Measurements from ENCODE around the gene STAMBPL1.
"Not testable (repeated sequence)": the region's sequence is repeated elsewhere in the genome, so short reads cannot be mapped to it uniquely, and the experiment has no call there.

Gene STAMBPL1

GRCh38 chr10:88880282-88881076 is 434 bp downstream of the STAMBPL1 start:
- Histone ChIP-seq H3K79me2 (ENCODE audit: control insufficient read depth, insufficient read depth, low read length, unreplicated experiment) (peaks cover 36% of the 10 kb centered on the region), H3K4me1 (ENCODE audit: control insufficient read depth, insufficient read depth, low read length, unreplicated experiment) (peaks cover 33% of the 10 kb centered on the region), H2AFZ (ENCODE audit: low read length, unreplicated experiment) (peak overlapping the region; percentile 81), H3K4me3 (ENCODE audit: low read depth, low read length) (peak overlapping the region; percentile 81), H3K27me3 (ENCODE audit: insufficient read depth, low read length) (no peaks in the 10 kb centered on the region), H3K36me3 (ENCODE audit: insufficient read depth, low read length) (peaks cover 4% of the 10 kb centered on the region; the same call in 1 of the 2 replicates), H3K27ac (ENCODE audit: low read depth, low read length) (peak overlapping the region; percentile 95)

GRCh38 chr10:88881320-88881719 is 1.3 kb downstream of the STAMBPL1 start:
- H3K4me1 ChIP-seq (ENCODE audit: control insufficient read depth, insufficient read depth, low read length, unreplicated experiment), result peaks cover 38% of the 10 kb centered on the region
- H3K27me3 ChIP-seq (ENCODE audit: insufficient read depth, low read length), result no peaks in the 10 kb centered on the region
- peak overlapping the region; percentile 95 for H3K27ac ChIP-seq (ENCODE audit: low read depth, low read length)
- peak overlapping the region; percentile 81 for H3K4me3 ChIP-seq (ENCODE audit: low read depth, low read length)
- H3K79me2 ChIP-seq (ENCODE audit: control insufficient read depth, insufficient read depth, low read length, unreplicated experiment), result peaks cover 43% of the 10 kb centered on the region
- peak overlapping the region; percentile 24 for H2AFZ ChIP-seq (ENCODE audit: low read length, unreplicated experiment)
- H3K36me3 ChIP-seq (ENCODE audit: insufficient read depth, low read length), result peaks cover 4% of the 10 kb centered on the region; the same call in 1 of the 2 replicates

DNA sequence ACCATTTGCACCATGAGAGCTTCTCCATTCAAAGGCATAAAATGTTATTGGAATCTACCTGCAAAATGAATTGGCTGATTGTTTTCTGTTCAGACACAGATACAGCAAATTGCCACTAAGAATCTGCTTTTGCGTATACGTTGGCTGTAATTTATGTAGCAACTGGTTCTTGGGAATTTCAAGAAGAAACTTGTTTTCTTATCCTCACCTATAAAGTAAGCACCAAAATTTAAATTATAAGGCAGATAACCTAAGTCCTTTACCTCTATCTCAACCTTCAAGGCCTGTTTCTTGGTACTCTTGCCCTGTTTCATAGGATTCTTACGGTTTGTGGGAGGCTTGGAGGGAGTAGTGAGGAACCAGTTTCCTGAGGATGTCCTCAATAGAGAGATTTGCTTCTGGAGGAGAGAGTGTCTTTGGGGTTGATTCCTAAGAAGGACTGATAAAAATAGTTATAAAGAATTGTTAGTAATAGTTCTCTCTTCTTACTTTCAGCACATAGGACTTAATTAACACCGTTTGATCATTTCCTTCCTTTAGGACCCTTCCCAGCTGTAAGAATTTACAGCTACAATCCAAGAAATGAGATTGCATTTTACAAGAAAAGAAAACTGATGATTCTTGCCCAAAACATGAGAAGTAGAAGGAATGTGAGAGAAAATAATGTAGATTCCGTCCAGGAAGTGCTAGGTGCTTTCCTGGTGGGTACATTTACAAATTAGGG is 2.0 kb downstream of the STAMBPL1 start:
- Histone ChIP-seq H3K4me3 (ENCODE audit: low read depth, low read length) (peak overlapping the region; percentile 81), H3K36me3 (ENCODE audit: insufficient read depth, low read length) (peaks cover 4% of the 10 kb centered on the region; the same call in 1 of the 2 replicates), H2AFZ (ENCODE audit: low read length, unreplicated experiment) (no peak overlapping the region), H3K79me2 (ENCODE audit: control insufficient read depth, insufficient read depth, low read length, unreplicated experiment) (peaks cover 50% of the 10 kb centered on the region), H3K27ac (ENCODE audit: low read depth, low read length) (peak overlapping the region; percentile 95), H3K27me3 (ENCODE audit: insufficient read depth, low read length) (no peaks in the 10 kb centered on the region), H3K4me1 (ENCODE audit: control insufficient read depth, insufficient read depth, low read length, unreplicated experiment) (peaks cover 45% of the 10 kb centered on the region)

- not testable (repeated sequence) for H3K36me3 ChIP-seq (ENCODE audit: insufficient read depth, low read length); H3K27me3 ChIP-seq (ENCODE audit: insufficient read depth, low read length); H2AFZ ChIP-seq (ENCODE audit: low read length, unreplicated experiment)
- peaks cover 56% of the 10 kb centered on the region for H3K79me2 ChIP-seq (ENCODE audit: control insufficient read depth, insufficient read depth, low read length, unreplicated experiment)
- peaks cover 45% of the 10 kb centered on the region for H3K4me1 ChIP-seq (ENCODE audit: control insufficient read depth, insufficient read depth, low read length, unreplicated experiment)
- H3K4me3 ChIP-seq (ENCODE audit: low read depth, low read length), result peak overlapping the region; percentile 81
- peak overlapping the region; percentile 95 for H3K27ac ChIP-seq (ENCODE audit: low read depth, low read length)
These were observed 2.8 kb downstream of the STAMBPL1 start for GRCh38 chr10:88882646-88883447.

GRCh38 chr10:88883448-88883809 is 3.4 kb downstream of the STAMBPL1 start:
- Histone ChIP-seq H3K27me3 (ENCODE audit: insufficient read depth, low read length) (no peaks in the 10 kb centered on the region), H3K4me3 (ENCODE audit: low read depth, low read length) (peak overlapping the region; percentile 64), H3K79me2 (ENCODE audit: control insufficient read depth, insufficient read depth, low read length, unreplicated experiment) (peaks cover 62% of the 10 kb centered on the region), H3K27ac (ENCODE audit: low read depth, low read length) (peak overlapping the region; percentile 95), H3K4me1 (ENCODE audit: control insufficient read depth, insufficient read depth, low read length, unreplicated experiment) (peaks cover 45% of the 10 kb centered on the region), H2AFZ (ENCODE audit: low read length, unreplicated experiment) (no peak overlapping the region), H3K36me3 (ENCODE audit: insufficient read depth, low read length) (peaks cover 4% of the 10 kb centered on the region; the same call in 1 of the 2 replicates)

DNA sequence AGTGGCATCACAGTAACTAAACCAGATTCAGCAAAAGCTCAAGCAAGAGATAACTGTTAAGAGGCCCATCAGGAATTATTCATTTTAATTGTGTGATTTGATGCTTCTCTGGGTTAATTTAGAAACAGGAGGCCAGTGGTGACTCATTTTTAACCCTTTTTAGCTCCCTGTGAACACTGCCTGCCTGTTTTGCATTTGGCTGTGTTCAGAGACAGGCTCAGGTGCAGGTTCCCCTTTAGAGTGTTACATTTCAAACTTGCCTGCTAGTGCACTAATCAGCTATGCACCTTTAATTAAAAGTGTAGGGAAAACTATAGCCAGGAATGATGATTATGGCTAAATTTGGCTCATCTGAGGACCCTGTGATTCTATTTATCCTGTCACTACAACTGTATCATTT is 6.5 kb downstream of the STAMBPL1 start:
- Histone ChIP-seq H3K36me3 (ENCODE audit: insufficient read depth, low read length) (peaks cover 4% of the 10 kb centered on the region; the same call in 1 of the 2 replicates), H3K27me3 (ENCODE audit: insufficient read depth, low read length) (no peaks in the 10 kb centered on the region), H3K27ac (ENCODE audit: low read depth, low read length) (no peak overlapping the region), H3K4me3 (ENCODE audit: low read depth, low read length) (no peak overlapping the region), H2AFZ (ENCODE audit: low read length, unreplicated experiment) (no peak overlapping the region), H3K4me1 (ENCODE audit: control insufficient read depth, insufficient read depth, low read length, unreplicated experiment) (peaks cover 65% of the 10 kb centered on the region), H3K79me2 (ENCODE audit: control insufficient read depth, insufficient read depth, low read length, unreplicated experiment) (peaks cover 77% of the 10 kb centered on the region)

DNA sequence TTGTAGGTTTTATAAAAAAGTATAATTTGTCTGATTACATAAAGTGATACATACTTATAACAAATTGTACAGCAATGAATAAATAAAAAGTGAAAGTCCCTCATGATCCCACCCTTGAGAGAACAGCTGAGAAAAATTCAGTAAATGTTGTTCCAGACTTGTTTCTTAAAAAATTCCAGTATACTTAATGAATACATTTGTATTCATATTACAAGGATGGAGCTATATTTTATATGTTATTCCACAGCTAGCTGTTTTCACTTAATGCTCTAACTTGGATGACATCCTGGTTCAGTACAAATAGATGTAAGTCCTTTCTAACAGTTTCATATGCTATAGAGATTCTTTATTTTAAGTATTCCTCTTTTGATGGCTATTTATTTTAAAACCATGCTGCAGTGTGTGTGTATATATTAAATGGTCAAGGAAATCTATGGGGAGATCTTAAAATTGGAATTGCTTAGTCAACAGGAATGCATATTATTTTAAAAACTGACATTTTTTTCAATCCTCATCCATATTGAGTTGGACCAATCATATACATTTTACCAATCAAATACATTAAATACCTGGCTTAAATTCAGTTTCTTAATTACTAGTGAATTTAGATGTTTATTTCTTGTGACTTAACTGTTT is 8.9 kb downstream of the STAMBPL1 start:
- Histone ChIP-seq H3K4me1 (ENCODE audit: control insufficient read depth, insufficient read depth, low read length, unreplicated experiment) (peaks cover 64% of the 10 kb centered on the region), H3K27me3 (ENCODE audit: insufficient read depth, low read length) (no peaks in the 10 kb centered on the region), H3K79me2 (ENCODE audit: control insufficient read depth, insufficient read depth, low read length, unreplicated experiment) (peaks cover 73% of the 10 kb centered on the region), H3K4me3 (ENCODE audit: low read depth, low read length) (no peak overlapping the region), H3K27ac (ENCODE audit: low read depth, low read length) (no peak overlapping the region), H3K36me3 (ENCODE audit: insufficient read depth, low read length) (no peaks in the 10 kb centered on the region), H2AFZ (ENCODE audit: low read length, unreplicated experiment) (no peak overlapping the region)

DNA sequence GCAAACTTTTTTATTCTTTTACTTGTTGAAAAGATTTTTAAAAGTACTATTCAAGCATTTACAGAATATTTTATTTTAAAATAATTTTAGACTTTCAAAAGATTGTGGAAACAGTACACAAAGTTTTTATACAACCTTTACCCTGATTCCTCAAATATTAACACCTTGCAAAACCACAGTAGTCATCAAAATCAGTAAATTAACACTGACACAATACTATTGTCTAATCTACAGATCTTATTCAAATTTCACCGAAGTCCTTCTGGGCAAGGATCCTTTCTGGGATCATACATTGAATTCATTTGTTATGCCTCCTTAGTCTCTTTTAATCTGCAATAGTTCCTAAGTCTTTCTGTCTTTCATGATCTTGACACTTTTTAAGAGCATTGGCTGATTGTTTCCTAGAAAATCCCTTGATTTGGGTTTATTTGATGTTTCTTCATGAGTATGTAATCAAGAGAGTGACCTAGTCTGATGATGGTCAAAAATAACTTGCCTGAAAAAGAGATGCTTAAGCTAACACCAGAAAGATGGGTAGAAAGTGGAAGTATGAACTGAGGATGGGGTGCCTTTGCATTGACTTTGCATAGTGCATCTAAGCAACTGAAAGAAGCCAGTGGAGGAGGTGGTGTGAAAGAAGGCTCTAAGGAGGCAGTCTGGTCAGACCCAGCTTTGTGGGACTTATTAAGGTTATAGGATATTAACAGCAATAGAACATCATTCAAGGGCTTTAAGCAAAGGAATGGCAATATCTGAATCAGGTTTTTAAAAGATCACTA is 9.7 kb downstream of the STAMBPL1 start:
- Histone ChIP-seq H2AFZ (ENCODE audit: low read length, unreplicated experiment) (no peak overlapping the region), H3K27me3 (ENCODE audit: insufficient read depth, low read length) (no peaks in the 10 kb centered on the region), H3K4me3 (ENCODE audit: low read depth, low read length) (no peak overlapping the region), H3K4me1 (ENCODE audit: control insufficient read depth, insufficient read depth, low read length, unreplicated experiment) (peaks cover 59% of the 10 kb centered on the region), H3K36me3 (ENCODE audit: insufficient read depth, low read length) (no peaks in the 10 kb centered on the region), H3K79me2 (ENCODE audit: control insufficient read depth, insufficient read depth, low read length, unreplicated experiment) (peaks cover 66% of the 10 kb centered on the region), H3K27ac (ENCODE audit: low read depth, low read length) (no peak overlapping the region)

GRCh38 chr10:88890681-88891381 is 10.8 kb downstream of the STAMBPL1 start:
- H3K27ac ChIP-seq (ENCODE audit: low read depth, low read length), result no peak overlapping the region; the same call in 1 of the 2 replicates

More at GRCh38 chr10:88890681-88891381, 10.8 kb downstream of the STAMBPL1 start:
- H3K79me2 ChIP-seq (ENCODE audit: control insufficient read depth, insufficient read depth, low read length, unreplicated experiment), result peaks cover 66% of the 10 kb centered on the region
- no peak overlapping the region for H2AFZ ChIP-seq (ENCODE audit: low read length, unreplicated experiment)
- no peak overlapping the region for H3K4me3 ChIP-seq (ENCODE audit: low read depth, low read length)
- no peaks in the 10 kb centered on the region for H3K27me3 ChIP-seq (ENCODE audit: insufficient read depth, low read length)
- H3K36me3 ChIP-seq (ENCODE audit: insufficient read depth, low read length), result no peaks in the 10 kb centered on the region
- peaks cover 61% of the 10 kb centered on the region for H3K4me1 ChIP-seq (ENCODE audit: control insufficient read depth, insufficient read depth, low read length, unreplicated experiment)
